Fibroblast of skin of back (primary cell): ENCODE data around the gene TRAPPC8.
"Not testable (repeated sequence)": the region's sequence is repeated elsewhere in the genome, so short reads cannot be mapped to it uniquely, and the experiment has no call there.

Experiments used
- DNase-seq: peaks from one replicate; pipeline ENCODE4 v3.0.0-alpha.2; 2013

The TRAPPC8 gene

DNA sequence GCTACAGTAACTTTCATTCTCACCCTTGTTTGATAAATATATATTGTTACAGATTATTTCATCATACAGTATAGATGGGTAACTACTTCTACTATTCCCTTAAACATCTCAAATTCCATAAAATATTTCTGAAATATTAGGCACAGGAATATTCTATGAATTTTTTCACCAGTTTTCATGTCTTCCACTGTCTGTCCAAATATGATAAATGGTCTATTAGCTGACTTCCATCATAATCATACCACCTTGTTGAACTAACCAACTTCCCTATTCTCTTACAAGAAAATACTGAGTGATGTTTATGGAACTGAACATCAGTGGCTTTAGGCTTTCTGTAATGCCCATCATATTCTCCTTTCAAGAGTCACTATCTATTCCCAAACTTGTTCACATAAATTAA is 82.4 kb downstream of the TRAPPC8 start:
- no peak for DNase-seq

DNA sequence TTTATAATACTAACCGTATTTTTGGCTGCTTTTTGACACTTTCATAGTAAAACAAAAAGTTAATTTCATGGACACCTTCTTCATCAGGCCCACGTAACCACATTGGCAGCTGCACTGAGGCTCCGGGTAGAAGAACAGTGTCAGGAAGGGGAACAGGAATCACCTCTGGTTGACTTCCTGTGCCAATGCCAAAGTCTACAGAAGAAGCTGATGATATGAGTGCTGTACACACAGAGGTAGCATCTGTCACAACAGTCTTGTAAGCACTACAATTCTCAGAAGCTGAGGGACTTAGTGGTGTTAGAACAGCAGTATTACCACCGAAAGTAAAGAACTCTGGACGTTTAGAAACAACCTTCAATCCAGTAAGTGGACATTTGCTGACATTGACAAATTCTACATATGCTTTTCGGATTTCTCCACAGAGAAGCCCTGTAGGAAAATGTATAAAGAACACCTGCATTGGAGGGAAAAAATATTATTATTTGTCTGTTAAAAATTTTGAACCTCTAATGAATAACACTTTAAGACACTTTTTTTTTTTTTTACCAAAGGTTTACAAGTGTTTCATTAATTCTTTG is 85.3 kb downstream of the TRAPPC8 start:
- no peak for DNase-seq

DNA sequence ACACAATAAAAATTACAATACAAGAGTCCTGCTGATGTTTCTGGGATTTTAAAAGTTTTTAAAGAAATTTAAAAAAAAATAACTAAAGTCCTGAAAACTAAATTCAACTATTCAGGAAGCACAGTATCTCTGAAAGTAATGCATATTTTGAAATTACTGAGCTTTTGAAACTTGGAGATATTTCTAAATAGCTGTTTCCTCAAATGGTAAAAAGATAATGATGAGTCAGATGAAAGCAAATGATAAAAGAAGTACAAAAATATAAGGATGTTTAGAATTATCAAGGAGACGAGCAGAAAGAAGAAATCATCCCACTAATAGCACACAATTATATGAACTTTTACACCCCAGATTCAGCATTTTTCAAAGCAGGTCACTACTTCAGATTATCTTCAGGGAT is 92.1 kb downstream of the TRAPPC8 start:
- no peak for DNase-seq

DNA sequence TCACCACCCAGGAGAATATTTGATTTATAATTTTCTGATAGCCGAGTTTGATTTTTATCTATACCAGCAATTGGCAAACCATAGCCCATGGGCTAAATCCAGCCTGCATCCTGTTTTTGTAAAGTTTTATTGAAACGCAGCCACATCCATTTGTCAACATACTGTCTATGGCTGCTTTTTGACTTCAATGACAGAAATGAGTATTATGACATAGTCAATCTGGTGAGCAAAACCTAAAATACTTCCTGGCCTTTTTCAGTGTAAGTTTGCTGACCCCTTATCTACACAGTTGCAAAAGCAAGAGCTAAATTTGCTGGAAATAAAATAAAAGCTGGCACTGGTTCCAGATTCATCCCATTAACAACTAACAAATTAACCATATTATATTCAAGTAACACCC is 102.4 kb downstream of the TRAPPC8 start:
- DNase-seq: no peak

DNA sequence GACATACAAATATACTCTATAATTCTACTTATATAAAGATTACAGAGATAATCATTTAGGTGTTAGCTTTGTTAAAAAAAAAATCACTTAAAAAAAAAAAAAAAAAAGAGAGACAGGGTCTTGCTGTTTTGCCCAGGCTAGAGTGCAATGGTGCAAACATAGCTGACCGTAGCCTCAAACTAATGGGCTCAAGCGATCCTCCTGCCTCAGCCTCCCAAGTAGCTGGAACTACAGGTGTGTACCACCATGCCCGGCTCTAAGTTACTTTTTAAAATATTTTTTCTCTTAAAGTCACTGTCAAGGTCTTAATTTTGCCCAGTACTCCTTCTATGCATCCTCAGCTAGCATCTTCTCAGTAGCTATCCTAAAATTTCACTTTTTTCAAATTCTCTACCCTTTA is 105.0 kb downstream of the TRAPPC8 start:
- DNase-seq: no peak

DNA sequence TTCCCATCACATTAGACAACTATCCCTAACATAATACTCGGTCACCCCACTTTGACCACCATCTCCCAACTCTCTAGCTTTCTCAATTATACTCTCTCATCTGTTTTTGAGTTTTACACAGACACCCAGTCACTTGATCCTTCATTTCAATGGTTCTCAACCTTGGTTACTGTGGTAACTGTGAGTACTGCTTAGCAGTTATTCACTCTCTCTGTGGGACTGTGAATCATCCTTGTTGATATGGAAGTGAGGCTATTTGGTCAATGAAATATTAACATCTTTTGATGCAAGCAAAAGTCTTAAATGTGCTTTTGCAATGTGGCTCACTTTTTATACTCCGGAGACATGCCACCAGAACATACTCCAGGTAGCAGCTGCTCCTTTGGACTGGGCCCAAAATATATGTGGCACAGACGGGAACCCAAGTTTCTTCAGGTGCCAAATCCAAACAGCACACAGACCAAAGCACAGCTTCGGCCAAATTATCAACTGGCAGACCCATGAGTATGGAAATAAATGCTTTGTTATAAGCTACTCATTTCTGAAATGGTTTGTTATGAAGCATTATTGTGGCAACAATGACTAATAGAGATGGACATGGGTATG is 107.3 kb downstream of the TRAPPC8 start:
- DNase-seq: no peak

DNA sequence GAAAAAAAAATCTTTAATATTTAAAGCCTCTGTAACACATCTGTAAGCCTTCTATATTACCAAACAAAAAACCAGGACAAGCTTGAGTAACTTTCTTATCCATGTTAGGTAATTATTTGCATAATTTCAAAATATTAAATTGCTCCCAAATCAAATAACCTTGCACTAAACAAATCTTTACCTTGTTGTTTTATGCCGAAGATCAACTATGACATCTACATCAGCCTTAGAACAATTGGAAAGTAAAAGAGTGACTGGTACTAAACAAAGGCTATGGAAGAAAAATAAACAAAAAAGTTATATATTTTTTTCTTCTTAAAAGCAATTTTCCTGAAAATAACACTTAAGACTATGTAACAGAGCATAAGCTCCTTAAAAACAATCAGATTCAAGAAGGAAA is 111.0 kb downstream of the TRAPPC8 start:
- DNase-seq: no peak

DNA sequence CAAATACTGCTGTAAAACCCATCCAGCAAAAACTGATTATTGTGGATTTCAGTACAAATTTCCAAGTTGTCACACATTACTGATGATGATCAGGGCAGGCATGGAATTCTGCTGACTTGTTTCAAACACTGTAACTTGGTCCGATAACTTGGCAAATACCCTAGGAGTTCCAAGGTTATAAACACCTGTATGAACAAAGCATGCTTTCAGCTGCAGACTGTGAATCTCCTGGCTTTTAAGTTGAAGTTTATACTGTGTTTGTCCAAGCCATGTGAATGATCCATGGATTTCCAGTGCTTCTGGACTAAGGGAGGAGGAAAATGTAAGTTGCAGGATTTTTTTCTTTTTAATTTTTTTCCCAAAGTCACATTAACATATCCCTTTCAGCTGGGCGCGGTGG is 112.2 kb downstream of the TRAPPC8 start:
- DNase-seq: no peak

DNA sequence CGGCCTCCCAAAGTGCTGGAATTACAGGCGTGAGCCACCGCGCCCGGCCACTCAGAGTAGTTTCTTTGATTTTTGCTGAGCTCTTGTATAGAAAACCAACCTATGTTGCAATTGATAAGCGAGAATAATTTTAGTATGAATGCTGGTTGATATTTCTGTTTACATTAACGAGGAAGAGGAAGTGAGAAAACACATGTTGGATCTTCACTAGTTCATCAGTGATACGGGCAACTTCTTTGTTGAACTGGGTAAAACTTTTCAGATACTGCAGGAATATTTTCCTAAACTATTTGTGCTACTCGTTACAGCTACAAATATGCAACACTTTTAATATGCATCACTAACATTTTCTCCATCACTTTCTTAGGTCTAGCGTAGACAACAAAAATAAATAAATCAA is 114.3 kb downstream of the TRAPPC8 start:
- DNase-seq: no peak

DNA sequence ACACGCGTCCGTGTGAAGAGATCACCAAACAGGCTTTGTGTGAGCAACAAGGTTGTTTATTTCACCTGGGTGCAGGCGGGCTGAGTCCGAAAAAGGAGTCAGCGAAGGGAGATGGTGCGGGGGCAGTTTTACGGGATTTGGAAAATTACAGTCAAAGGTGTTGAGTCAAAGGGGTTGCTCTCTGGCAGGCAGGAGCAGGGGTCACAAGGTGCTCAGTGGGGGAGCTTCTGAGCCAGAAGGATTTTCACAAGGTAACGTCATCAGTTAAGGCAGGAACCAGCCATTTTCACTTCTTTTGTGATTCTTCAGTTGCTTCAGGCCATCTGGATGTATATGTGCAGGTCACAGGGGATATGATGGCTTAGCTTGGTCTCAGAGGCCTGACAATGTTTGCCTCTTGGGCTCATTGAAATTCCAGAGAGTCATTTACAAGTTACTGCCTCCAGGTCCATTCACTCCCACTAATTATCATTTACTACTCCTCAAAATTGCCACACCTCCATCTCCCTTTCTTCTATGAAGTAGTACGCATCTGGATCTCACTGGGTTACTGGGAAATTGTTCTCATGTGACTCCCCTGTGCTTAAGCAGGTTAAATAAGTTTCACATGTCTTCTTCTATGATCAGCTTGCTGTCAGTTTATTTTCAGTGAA is 116.1 kb downstream of the TRAPPC8 start:
- DNase-seq: not testable (repeated sequence)

DNA sequence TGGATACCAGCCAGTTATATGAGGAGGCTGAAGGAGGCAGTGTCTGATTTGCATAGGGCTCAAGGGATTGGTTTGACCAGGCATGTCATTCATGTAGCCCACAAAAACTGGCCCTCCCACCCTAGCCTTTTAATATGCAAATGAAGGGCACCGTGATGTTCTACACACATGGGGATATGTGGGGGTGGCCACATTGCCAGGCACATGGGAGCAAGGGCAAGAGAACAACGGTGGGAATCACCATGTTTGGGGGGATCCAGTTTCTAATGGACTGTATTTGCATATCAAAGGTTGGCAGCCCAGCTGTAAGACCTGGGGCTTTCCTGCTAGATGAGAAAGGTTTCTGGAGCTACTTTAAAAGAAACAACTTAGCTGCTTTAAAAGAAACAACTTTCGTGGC is 117.2 kb downstream of the TRAPPC8 start:
- no peak for DNase-seq

DNA sequence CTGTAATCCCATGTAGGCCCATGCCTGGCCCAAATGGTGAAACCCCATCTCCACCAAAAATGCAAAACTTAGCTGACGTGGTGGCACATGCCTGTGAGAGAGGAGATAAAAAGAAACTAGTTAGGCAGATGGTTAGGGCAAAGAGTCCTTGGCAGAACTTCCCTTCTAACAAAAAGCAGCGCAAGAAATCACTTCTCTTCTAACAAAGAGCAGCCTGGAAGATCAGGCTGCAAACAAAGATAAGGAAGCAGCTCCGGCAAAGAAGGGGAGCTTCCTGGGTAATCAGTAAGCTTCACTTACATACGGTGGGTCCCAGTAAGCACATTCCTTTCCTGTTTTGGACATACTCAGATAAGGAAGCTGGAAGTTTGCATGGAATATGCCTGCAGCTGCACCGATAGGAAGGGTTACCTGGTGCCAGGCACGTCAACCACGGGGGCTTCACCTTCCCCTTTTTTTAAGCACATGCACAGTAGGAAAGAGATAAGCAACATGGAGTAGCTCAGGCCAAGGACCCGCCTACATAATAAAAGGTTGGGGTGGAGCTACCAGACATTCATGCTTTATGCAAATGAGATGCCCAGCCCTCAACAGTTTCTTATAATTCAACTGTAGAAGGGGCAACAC is 121.3 kb downstream of the TRAPPC8 start:
- no peak for DNase-seq

DNA sequence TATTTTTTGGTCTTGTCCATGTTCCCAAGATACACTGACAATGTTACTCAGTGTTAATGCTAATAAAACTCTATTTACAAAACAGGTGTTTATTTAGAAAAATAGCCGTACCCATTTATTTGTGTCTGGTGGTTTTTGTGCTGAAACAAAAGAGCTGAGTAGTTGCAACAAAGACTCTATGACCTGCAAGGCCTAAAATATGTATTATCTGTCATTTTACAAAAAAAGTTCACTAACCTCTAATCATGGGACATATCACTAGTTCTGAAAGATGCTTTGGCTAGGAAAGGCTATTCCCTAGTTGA is 123.1 kb downstream of the TRAPPC8 start:
- DNase-seq: no peak

DNA sequence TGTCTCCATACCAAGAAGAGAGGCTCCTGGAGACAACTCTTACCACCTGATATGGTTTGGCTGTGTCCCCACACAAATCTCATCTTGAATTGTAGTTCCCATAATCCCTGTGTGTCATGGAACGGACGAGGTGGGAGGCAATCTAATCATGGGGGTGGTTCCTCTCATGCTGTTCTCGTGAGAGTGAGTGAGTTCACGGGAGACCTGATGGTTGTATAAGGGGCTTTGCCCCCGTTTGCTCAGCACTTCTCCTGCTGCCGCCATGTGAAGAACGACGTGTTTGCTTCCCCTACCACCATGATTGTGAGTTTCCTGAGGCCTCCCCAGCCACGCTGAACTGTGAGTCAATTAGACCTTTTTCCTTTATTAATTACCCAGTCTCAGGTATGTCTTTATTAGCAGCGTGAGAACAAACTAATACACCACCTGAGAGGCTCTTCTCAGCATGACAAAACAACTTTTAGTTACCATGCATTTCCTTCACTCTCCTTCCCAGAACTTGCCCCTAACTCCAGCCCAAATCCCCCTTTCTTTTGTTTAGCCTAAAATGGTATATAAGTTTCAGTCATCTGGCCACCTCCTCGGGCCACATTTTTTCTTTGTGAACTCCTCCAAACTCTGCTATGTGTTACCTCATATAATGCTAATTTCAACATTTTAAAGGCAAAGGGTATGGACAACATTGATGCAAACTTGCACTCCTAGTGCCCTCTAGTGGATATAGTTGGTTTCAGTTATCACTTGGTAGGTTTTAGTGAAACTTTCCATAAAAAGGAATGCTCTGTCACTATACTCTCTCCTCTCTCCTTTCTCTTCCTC is 123.6 kb downstream of the TRAPPC8 start:
- DNase-seq: peak; percentile 55

DNA sequence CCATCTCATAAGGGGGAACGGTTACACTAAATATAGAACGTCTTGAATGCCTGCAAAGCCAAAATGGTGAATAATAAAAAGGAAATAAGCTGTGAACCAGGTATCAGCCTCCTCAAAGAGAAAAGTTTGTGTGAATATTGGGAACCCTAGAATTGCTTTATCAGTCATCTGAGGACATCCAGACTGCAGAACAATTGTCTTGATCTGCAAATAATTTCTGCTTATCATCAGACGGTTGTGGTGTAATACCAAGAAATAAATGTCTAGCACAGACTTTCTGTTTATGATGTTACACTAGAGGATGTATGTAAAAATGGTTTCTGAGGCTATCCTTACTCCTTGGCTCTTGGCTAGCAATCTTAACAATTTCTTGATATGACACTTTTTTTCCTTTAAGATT is 128.8 kb downstream of the TRAPPC8 start:
- DNase-seq: no peak

DNA sequence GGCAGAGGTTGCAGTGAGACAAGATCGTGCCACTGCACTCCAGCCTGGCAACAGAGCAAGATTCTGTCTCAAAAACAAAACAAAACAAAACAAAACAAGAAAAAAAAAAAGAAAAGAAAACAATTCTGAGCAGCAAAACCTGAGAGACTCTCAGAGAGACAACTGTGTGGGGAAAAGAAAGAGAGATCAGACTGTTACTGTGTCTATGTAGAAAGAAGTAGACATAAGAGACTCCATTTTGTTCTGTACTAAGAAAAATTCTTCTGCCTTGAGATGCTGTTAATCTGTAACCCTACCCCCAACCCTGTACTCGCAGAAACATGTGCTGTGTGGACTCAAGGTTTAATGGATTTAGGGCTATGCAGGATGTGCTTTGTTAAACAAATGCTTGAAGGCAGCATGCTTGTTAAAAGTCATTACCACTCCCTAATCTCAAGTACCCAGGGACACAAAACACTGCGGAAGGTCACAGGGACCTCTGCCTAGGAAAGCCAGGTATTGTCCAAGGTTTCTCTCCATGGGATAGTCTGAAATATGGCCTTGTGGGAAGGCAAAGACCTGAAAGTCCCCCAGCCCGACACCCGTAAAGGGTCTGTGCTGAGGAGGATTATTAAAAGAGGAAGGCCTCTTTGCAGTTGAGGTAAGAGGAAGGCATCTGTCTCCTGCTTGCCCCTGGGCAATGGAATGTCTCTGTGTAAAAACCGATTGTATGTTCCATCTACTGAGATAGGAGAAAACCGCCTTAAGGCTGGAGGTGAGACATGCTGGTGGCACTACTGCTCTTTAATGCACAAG is 132.4 kb downstream of the TRAPPC8 start:
- DNase-seq: not testable (repeated sequence)

DNA sequence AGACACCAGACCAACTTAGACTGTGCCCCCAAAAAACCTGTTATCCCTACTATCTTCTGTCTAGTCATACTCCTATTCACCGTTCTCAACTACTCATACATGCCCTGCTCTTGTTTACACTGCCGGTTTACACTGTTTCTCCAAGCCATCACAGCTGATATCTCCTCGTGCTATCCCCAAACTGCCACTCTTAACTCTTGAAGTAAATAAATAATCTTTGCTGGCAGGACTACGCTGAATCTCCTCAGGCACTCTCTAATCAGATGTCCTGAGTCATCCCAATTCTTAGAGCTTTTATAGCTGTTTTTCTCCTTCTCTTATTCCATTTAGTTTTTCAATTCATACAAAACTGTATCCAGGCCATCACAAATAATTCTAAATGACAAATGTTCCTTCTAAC is 133.9 kb downstream of the TRAPPC8 start:
- not testable (repeated sequence) for DNase-seq

DNA sequence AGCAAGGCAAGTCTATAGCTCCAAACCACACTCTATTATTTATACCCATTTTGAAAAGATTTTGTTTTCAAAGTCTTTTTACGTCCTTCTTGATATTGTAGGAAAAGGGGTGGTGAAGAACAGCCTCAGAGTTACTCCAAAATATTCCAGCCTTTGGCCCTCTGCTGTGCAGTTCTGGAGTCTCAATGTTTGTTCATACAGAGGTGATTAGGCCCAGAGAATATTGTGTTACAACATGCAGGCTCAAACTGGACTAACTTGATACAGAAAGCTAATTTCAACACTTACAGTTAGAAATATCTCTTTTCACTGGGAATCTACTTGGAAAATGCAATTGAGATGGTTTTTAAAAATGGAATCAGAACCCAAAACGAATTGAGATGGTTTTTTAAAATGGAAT is 141.8 kb downstream of the TRAPPC8 start:
- DNase-seq: no peak

DNA sequence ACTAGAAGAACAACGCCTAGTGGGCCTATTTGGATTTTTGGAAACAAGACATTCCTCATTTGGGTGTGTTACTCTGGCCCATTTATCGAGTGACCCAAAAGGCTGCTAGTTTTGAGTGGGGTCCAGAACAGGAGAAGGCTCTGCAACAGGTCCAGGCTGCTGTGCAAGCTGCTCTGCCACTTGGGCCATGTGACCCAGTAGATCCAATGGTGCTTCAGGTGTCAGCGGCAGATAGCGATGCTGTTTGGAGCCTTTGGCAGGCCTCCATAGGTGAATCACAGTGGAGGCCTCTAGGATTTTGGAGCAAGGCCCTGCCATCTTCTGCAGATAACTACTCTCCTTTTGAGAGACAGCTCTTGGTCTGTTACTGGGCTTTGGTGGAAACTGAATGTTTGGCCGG is 143.7 kb downstream of the TRAPPC8 start:
- not testable (repeated sequence) for DNase-seq

DNA sequence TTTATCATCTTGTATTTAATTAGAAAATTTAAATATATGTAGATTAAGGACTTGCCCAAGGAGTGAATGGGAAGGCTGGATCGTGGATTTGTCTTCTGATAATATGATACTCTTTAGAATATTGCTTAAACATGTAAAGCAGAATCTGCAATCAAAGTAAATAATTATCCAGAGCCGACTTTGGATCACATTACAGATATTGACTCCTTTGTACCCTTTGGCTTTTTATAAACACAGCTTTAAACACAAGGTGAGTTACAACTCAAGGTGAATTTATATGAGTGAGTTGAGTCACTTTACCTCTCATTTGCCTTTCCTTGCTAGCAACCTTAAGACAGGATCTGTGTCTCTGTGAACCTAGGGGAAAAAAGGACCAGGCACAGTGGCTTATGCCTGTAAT is 144.5 kb downstream of the TRAPPC8 start:
- no peak for DNase-seq

DNA sequence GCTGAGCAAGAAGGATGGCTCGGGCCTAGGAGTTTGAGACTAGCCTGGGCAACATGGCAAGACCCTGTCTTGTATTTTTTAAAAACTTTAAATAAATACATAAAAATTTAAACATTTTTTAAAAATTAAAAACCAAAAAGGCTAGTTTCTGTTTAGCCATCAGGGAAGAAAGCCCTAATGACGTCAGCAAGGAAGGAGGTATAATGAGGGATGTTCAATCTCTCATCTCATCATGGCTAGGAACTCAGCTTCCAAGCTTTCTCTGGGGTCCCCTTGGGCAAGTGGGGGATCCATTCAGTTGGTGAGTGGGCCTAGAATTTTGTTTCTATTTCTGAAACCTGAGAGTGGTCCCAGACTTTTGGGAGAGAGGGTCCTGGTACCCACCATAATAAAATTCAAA is 147.2 kb downstream of the TRAPPC8 start:
- no peak for DNase-seq

DNA sequence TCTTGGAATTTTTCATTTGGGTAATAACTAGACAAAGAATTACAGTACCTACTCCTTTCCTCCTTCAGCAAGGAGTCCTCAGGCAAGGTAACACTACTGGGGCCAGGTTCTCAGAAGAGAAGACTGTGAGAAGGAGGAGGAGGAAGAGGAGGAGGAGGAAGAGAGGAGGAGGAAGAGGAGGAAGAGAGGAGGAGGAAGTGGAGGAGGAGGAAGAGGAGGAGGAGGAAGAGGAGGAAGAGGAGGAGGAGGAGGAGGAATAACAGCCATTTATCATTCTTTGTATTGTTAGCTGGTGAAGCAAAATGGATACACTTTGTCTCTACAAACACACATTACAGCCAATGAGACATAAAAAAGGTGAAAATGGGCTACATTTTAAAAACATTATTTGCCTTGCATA is 149.4 kb downstream of the TRAPPC8 start:
- DNase-seq: no peak

DNA sequence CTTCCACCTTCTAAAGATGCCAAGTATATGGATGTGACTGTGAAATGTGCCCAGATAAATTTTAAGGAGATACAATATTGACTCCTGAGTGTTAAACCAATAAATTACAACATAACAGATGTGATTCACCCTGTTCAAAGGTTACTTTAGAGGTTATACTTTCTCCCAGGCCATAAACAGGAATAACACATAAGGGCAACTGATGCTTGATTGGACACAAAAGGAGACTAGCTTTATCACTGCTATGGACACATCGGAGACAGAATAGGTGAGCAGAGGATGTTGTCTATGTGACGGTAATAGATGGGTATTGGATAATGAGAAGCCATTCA is 150.4 kb downstream of the TRAPPC8 start:
- DNase-seq: no peak
